GM23338 (cell line): ENCODE data around the gene DYNLT5. TPM values are rescaled to one million over a fixed set of nuclear protein-coding genes. Genes with fewer than 3 reads are reported as not detected.

Experiments used
- ATAC-seq: fragments of 200-7000 bp; cut with Tn5 transposase; 3 replicates; pipeline ENCODE4 v1.9.1; 2020
- DNase-seq: peaks from one replicate; pipeline ENCODE4 v3.0.0-alpha.2; 2015; ENCODE audit warnings: low spot score
- H2AFZ ChIP-seq: fragments of 200-600 bp; sonication (generic); 2 replicates; pipeline ENCODE4 v1.8.0; 2016; ENCODE audit warnings: antibody characterized with exemption, mild to moderate bottlenecking, moderate library complexity
- H3F3A ChIP-seq: fragments of 200-600 bp; sonication (generic); replicated peaks from 2 replicates; pipeline ENCODE4 v1.8.0; 2017; ENCODE audit warnings: antibody characterized with exemption, mixed run types, low read depth
- H3K27ac ChIP-seq: fragments of 200-600 bp; sonication (generic); 2 replicates; pipeline ENCODE4 v1.6.1; 2016; ENCODE audit warnings: low read depth
- H3K27me3 ChIP-seq: fragments of 200-600 bp; sonication (generic); 2 replicates; pipeline ENCODE4 v1.8.0; 2016; ENCODE audit warnings: mild to moderate bottlenecking, mixed run types, moderate library complexity; ENCODE audit not compliant: insufficient read depth
- H3K36me3 ChIP-seq: fragments of 200-600 bp; sonication (generic); 2 replicates; pipeline ENCODE4 v1.8.0; 2016; ENCODE audit warnings: mild to moderate bottlenecking; ENCODE audit not compliant: insufficient read depth
- H3K4me1 ChIP-seq: fragments of 200-600 bp; sonication (generic); 2 replicates; pipeline ENCODE4 v1.8.0; 2016; ENCODE audit warnings: mild to moderate bottlenecking, moderate library complexity; ENCODE audit not compliant: insufficient read depth
- H3K4me2 ChIP-seq: fragments of 200-600 bp; sonication (generic); 2 replicates; pipeline ENCODE4 v1.7.1; 2017; ENCODE audit warnings: mixed run types
- H3K4me3 ChIP-seq: fragments of 200-600 bp; sonication (generic); 2 replicates; pipeline ENCODE4 v1.6.1; 2016; ENCODE audit warnings: mixed run types
- H3K79me2 ChIP-seq: fragments of 200-600 bp; sonication (generic); replicated peaks from 2 replicates; pipeline ENCODE4 v1.8.0; 2017; ENCODE audit warnings: mild to moderate bottlenecking; ENCODE audit not compliant: insufficient read depth
- H3K9me2 ChIP-seq: fragments of 200-600 bp; sonication (generic); 2 replicates; pipeline ENCODE4 v1.8.0; 2017; ENCODE audit not compliant: insufficient read depth
- H4K20me1 ChIP-seq: fragments of 200-600 bp; sonication (generic); replicated peaks from 2 replicates; pipeline ENCODE4 v1.8.0; 2017; ENCODE audit warnings: mild to moderate bottlenecking; ENCODE audit not compliant: insufficient read depth
- H3K27ac Mint-ChIP-seq: 2 replicates; pipeline ENCODE4 v1.8.0; 2020; ENCODE audit warnings: inconsistent platforms, mild to moderate bottlenecking, moderate library complexity, mixed read lengths
- H3K27me3 Mint-ChIP-seq: 3 replicates; pipeline ENCODE4 v1.8.0; 2022; ENCODE audit warnings: low read depth, mild to moderate bottlenecking, moderate library complexity, mixed read lengths, inconsistent platforms; ENCODE audit not compliant: insufficient read depth, poor library complexity
- H3K36me3 Mint-ChIP-seq: 3 replicates; pipeline ENCODE4 v1.8.0; 2021; ENCODE audit warnings: low read depth, mild to moderate bottlenecking, inconsistent platforms, moderate library complexity, mixed read lengths
- H3K4me1 Mint-ChIP-seq: 3 replicates; pipeline ENCODE4 v1.8.0; 2020; ENCODE audit warnings: mild to moderate bottlenecking, inconsistent platforms, mixed read lengths
- H3K4me3 Mint-ChIP-seq: 3 replicates; pipeline ENCODE4 v1.8.0; 2021; ENCODE audit warnings: moderate library complexity, mild to moderate bottlenecking, inconsistent platforms, mixed read lengths
- H3K9me3 Mint-ChIP-seq: 3 replicates; pipeline ENCODE4 v1.8.0; 2020; ENCODE audit warnings: moderate library complexity, mild to moderate bottlenecking, inconsistent platforms, mixed read lengths
- CREB1 ChIP-seq: fragments of 250-450 bp; sonication (Bioruptor Pico); IDR thresholded peaks from 2 replicates; pipeline ENCODE4 v1.5.0; 2020; ENCODE audit warnings: low read depth, mild to moderate bottlenecking, moderate library complexity
- EZH2 ChIP-seq: fragments of 200-600 bp; sonication (generic); IDR thresholded peaks from one replicate; pipeline ENCODE4 v1.8.0; 2017; ENCODE audit warnings: antibody characterized with exemption, mild to moderate bottlenecking, low read depth; ENCODE audit not compliant: unreplicated experiment
- EZH2phosphoT487 ChIP-seq: fragments of 200-600 bp; sonication (generic); IDR thresholded peaks from one replicate; pipeline ENCODE4 v1.8.1; 2018; ENCODE audit warnings: antibody characterized with exemption; ENCODE audit not compliant: unreplicated experiment
- JUNB ChIP-seq: IDR thresholded peaks from one replicate; pipeline ENCODE4 v1.6.1; 2016; ENCODE audit warnings: antibody characterized with exemption; ENCODE audit not compliant: unreplicated experiment
- NANOG ChIP-seq: IDR thresholded peaks from 2 replicates; pipeline ENCODE4 v1.6.1; 2016; ENCODE audit warnings: antibody characterized with exemption, borderline replicate concordance
- POLR2AphosphoS5 ChIP-seq: IDR thresholded peaks from 2 replicates; pipeline ENCODE4 v1.6.1; 2016; ENCODE audit warnings: antibody characterized with exemption, low read depth
- STAT1 ChIP-seq: IDR thresholded peaks from one replicate; pipeline ENCODE4 v1.6.1; 2016; ENCODE audit warnings: antibody characterized with exemption; ENCODE audit not compliant: unreplicated experiment
- ZNF114 ChIP-seq: fragments of 250-450 bp; sonication (Bioruptor Pico); IDR thresholded peaks from 2 replicates; pipeline ENCODE4 v1.5.0; 2020; ENCODE audit warnings: mild to moderate bottlenecking, moderate library complexity
- ZNF331 ChIP-seq: fragments of 250-450 bp; sonication (Bioruptor Pico); IDR thresholded peaks from 2 replicates; pipeline ENCODE4 v1.5.0; 2020; ENCODE audit warnings: low read depth, mild to moderate bottlenecking, moderate library complexity
- polyA plus RNA-seq: library from polyadenylated mRNA; unstranded; fragments of >200 nt; fragmentation: Nextera tagmentation; extraction: Ambion mirVana; gene quantifications from 2 replicates; pipeline ENCODE4 v1.2.1, GENCODE V29; 2016
- total RNA-seq: library from RNA; depleted of rRNA; stranded (reverse); fragments of >200 nt; shearing (Covaris generic); gene quantifications from 2 replicates; pipeline ENCODE4 v1.2.3, GENCODE V29; 2014
- TF ChIP-seq, protein P1 (sequence below): IDR thresholded peaks from one replicate; pipeline ENCODE4 v1.6.1; 2018; ENCODE audit warnings: antibody characterized with exemption; ENCODE audit not compliant: unreplicated experiment
- TF ChIP-seq, protein P2 (sequence below): IDR thresholded peaks from 2 replicates; pipeline ENCODE4 v1.6.1; 2016; ENCODE audit warnings: antibody characterized with exemption
- TF ChIP-seq, protein P3 (sequence below), 2 experiments: fragments of 200-600 bp in 1 of 2; sonication (generic) in 1 of 2; conservative IDR thresholded peaks; 2 replicates each; pipeline versions ENCODE4 v1.5.1 to v1.6.1; 2016 to 2017; ENCODE audit warnings: antibody characterized with exemption in 2 of 2, low read depth in 2 of 2, mild to moderate bottlenecking in 2 of 2, moderate library complexity in 1 of 2
- TF ChIP-seq, protein P4 (sequence below): fragments of 250-450 bp; sonication (Bioruptor Pico); IDR thresholded peaks from 2 replicates; pipeline ENCODE4 v1.5.0; 2020; ENCODE audit warnings: mild to moderate bottlenecking, moderate library complexity

The DYNLT5 gene
- total and polyA plus RNA-seq, 2 experiments from 2014 or later = 0.95 to 2.8 TPM

DNA sequence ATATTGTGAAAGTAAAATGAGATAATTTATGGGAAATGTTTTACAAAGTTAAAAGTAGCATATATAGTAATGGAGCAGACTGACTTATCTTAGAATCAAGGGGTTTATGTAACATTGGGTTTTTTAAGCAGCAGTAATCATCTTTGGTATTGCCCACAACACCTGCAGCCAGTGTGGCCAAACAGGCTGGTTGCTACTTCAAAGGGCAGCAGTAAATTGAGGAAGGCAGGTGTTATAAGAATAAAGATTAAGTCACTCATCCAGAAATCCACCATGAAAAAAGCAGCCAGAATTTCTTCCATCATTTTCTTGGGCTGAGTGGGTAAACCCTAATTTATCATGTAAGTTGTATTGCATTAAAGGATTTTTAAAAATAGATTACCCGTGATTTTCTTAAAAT is 16.7 kb downstream of the DYNLT5 start:
- TF ChIP-seq, protein P1, sequence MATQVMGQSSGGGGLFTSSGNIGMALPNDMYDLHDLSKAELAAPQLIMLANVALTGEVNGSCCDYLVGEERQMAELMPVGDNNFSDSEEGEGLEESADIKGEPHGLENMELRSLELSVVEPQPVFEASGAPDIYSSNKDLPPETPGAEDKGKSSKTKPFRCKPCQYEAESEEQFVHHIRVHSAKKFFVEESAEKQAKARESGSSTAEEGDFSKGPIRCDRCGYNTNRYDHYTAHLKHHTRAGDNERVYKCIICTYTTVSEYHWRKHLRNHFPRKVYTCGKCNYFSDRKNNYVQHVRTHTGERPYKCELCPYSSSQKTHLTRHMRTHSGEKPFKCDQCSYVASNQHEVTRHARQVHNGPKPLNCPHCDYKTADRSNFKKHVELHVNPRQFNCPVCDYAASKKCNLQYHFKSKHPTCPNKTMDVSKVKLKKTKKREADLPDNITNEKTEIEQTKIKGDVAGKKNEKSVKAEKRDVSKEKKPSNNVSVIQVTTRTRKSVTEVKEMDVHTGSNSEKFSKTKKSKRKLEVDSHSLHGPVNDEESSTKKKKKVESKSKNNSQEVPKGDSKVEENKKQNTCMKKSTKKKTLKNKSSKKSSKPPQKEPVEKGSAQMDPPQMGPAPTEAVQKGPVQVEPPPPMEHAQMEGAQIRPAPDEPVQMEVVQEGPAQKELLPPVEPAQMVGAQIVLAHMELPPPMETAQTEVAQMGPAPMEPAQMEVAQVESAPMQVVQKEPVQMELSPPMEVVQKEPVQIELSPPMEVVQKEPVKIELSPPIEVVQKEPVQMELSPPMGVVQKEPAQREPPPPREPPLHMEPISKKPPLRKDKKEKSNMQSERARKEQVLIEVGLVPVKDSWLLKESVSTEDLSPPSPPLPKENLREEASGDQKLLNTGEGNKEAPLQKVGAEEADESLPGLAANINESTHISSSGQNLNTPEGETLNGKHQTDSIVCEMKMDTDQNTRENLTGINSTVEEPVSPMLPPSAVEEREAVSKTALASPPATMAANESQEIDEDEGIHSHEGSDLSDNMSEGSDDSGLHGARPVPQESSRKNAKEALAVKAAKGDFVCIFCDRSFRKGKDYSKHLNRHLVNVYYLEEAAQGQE = no peak
- no peak for TF ChIP-seq NANOG
- no peak for TF ChIP-seq ZNF114
- no peak for TF ChIP-seq EZH2
- no peak for TF ChIP-seq POLR2AphosphoS5
- no peak for TF ChIP-seq JUNB
- TF ChIP-seq, protein P2, sequence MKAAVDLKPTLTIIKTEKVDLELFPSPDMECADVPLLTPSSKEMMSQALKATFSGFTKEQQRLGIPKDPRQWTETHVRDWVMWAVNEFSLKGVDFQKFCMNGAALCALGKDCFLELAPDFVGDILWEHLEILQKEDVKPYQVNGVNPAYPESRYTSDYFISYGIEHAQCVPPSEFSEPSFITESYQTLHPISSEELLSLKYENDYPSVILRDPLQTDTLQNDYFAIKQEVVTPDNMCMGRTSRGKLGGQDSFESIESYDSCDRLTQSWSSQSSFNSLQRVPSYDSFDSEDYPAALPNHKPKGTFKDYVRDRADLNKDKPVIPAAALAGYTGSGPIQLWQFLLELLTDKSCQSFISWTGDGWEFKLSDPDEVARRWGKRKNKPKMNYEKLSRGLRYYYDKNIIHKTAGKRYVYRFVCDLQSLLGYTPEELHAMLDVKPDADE = no peak
- TF ChIP-seq, protein P3, sequence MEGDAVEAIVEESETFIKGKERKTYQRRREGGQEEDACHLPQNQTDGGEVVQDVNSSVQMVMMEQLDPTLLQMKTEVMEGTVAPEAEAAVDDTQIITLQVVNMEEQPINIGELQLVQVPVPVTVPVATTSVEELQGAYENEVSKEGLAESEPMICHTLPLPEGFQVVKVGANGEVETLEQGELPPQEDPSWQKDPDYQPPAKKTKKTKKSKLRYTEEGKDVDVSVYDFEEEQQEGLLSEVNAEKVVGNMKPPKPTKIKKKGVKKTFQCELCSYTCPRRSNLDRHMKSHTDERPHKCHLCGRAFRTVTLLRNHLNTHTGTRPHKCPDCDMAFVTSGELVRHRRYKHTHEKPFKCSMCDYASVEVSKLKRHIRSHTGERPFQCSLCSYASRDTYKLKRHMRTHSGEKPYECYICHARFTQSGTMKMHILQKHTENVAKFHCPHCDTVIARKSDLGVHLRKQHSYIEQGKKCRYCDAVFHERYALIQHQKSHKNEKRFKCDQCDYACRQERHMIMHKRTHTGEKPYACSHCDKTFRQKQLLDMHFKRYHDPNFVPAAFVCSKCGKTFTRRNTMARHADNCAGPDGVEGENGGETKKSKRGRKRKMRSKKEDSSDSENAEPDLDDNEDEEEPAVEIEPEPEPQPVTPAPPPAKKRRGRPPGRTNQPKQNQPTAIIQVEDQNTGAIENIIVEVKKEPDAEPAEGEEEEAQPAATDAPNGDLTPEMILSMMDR (conservative IDR thresholded peaks at IDR 0.05; ENCODE audit: low read depth in 2 of 2) = no peak
- TF ChIP-seq STAT1 = no peak
- no peak for TF ChIP-seq ZNF331 (CRISPR knock-in tag)
- TF ChIP-seq EZH2phosphoT487 = no peak
- TF ChIP-seq, protein P4, sequence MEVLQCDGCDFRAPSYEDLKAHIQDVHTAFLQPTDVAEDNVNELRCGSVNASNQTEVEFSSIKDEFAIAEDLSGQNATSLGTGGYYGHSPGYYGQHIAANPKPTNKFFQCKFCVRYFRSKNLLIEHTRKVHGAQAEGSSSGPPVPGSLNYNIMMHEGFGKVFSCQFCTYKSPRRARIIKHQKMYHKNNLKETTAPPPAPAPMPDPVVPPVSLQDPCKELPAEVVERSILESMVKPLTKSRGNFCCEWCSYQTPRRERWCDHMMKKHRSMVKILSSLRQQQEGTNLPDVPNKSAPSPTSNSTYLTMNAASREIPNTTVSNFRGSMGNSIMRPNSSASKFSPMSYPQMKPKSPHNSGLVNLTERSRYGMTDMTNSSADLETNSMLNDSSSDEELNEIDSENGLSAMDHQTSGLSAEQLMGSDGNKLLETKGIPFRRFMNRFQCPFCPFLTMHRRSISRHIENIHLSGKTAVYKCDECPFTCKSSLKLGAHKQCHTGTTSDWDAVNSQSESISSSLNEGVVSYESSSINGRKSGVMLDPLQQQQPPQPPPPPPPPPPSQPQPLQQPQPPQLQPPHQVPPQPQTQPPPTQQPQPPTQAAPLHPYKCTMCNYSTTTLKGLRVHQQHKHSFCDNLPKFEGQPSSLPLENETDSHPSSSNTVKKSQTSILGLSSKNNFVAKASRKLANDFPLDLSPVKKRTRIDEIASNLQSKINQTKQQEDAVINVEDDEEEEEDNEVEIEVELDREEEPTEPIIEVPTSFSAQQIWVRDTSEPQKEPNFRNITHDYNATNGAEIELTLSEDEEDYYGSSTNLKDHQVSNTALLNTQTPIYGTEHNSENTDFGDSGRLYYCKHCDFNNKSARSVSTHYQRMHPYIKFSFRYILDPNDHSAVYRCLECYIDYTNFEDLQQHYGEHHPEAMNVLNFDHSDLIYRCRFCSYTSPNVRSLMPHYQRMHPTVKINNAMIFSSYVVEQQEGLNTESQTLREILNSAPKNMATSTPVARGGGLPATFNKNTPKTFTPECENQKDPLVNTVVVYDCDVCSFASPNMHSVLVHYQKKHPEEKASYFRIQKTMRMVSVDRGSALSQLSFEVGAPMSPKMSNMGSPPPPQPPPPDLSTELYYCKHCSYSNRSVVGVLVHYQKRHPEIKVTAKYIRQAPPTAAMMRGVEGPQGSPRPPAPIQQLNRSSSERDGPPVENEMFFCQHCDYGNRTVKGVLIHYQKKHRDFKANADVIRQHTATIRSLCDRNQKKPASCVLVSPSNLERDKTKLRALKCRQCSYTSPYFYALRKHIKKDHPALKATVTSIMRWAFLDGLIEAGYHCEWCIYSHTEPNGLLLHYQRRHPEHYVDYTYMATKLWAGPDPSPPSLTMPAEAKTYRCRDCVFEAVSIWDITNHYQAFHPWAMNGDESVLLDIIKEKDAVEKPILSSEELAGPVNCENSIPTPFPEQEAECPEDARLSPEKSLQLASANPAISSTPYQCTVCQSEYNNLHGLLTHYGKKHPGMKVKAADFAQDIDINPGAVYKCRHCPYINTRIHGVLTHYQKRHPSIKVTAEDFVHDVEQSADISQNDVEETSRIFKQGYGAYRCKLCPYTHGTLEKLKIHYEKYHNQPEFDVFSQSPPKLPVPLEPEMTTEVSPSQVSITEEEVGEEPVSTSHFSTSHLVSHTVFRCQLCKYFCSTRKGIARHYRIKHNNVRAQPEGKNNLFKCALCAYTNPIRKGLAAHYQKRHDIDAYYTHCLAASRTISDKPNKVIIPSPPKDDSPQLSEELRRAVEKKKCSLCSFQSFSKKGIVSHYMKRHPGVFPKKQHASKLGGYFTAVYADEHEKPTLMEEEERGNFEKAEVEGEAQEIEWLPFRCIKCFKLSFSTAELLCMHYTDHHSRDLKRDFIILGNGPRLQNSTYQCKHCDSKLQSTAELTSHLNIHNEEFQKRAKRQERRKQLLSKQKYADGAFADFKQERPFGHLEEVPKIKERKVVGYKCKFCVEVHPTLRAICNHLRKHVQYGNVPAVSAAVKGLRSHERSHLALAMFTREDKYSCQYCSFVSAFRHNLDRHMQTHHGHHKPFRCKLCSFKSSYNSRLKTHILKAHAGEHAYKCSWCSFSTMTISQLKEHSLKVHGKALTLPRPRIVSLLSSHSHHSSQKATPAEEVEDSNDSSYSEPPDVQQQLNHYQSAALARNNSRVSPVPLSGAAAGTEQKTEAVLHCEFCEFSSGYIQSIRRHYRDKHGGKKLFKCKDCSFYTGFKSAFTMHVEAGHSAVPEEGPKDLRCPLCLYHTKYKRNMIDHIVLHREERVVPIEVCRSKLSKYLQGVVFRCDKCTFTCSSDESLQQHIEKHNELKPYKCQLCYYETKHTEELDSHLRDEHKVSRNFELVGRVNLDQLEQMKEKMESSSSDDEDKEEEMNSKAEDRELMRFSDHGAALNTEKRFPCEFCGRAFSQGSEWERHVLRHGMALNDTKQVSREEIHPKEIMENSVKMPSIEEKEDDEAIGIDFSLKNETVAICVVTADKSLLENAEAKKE (CRISPR knock-in tag) = no peak
- no peak for TF ChIP-seq CREB1 (CRISPR knock-in tag)
- H2AFZ ChIP-seq = no peak overlapping the region
- no peaks in the 10 kb centered on the region for H3K4me1 Mint-ChIP-seq
- no peak overlapping the region for H3K27ac ChIP-seq
- no peaks in the 10 kb centered on the region for H3K9me3 Mint-ChIP-seq
- no peaks in the 10 kb centered on the region for H3K4me1 ChIP-seq
- H3K36me3 ChIP-seq = no peaks in the 10 kb centered on the region
- H3K9me2 ChIP-seq = no peaks in the 10 kb centered on the region
- ATAC-seq (no peak), DNase-seq (no peak)
- H3K36me3 Mint-ChIP-seq = no peaks in the 10 kb centered on the region
- no peak overlapping the region for H3K27ac Mint-ChIP-seq
- H3K27me3 ChIP-seq = no peaks in the 10 kb centered on the region
- H3K4me3 Mint-ChIP-seq = no peak overlapping the region
- H3F3A ChIP-seq = no peaks in the 10 kb centered on the region
- H3K4me3 ChIP-seq = no peak overlapping the region
- peaks cover under 1% of the 10 kb centered on the region for H3K27me3 Mint-ChIP-seq
- H3K79me2 ChIP-seq = no peaks in the 10 kb centered on the region
- H4K20me1 ChIP-seq = no peaks in the 10 kb centered on the region
- no peak overlapping the region for H3K4me2 ChIP-seq
